ENCODE results near the gene AGR3.

- no peak for TF ChIP-seq POLR2AphosphoS5 (IDR thresholded peaks at IDR 0.05)
- TF ChIP-seq CTCF (IDR thresholded peaks at IDR 0.05): no peak
- TF ChIP-seq POLR2A (IDR thresholded peaks at IDR 0.05): no peak
- no peak for TF ChIP-seq EP300 (IDR thresholded peaks at IDR 0.05)
Observed at GRCh38 chr7:16841681-16842080, 40.1 kb downstream of the AGR3 start.

Measured in stomach (tissue), 4 donors.